Measurements from ENCODE around the gene PPP1R27.

Gene PPP1R27, protein sequence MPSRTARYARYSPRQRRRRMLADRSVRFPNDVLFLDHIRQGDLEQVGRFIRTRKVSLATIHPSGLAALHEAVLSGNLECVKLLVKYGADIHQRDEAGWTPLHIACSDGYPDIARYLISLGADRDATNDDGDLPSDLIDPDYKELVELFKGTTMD

DNA sequence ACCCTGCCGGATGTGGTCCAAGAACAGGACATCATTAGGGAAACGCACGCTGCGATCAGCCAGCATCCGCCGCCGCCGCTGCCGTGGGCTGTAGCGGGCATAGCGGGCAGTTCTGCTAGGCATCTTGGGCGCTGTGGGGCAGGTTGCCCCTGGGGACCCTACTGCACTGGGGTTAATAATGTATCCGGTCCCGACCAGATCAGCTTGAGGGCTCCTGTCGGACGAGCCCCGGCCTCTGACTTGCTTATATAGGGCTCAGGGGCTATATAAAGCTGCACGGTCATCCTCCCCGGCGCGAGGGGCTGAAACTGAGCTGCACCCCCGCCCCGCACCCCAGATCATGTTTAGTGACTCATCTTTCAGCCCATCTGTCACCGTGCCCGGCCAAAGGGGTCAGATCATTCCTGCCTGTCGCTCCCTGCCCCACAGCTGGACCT is at the start of gene PPP1R27:
Gene PPP1R27 (minus strand): TSS at position 220 of the 437 bp plus-strand sequence. CDS start 97 bp downstream, at position 123.
- no peak for DNase-seq (ENCODE audit: low spot score)

DNA sequence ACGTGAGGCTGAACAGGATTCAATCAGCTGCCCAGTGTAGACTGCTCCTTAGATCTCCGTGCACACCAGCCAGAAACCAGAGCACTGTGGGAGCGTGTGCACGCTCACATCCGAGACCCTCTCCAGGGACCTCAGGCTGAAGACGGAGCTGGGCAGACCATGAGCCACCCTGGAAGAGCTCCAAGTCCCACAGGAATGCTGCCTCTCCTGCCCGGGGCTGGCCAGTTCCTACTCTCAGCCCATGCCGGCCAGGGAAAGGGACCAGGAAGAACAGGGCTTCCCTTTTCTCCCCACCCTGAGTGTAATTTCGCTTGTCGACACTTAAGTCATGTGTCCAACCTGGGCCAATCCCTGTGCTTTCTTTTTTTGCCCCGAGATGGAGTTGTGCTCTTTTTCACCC is 49.7 kb upstream of the PPP1R27 start:
- no peak for DNase-seq (ENCODE audit: low spot score)

DNA sequence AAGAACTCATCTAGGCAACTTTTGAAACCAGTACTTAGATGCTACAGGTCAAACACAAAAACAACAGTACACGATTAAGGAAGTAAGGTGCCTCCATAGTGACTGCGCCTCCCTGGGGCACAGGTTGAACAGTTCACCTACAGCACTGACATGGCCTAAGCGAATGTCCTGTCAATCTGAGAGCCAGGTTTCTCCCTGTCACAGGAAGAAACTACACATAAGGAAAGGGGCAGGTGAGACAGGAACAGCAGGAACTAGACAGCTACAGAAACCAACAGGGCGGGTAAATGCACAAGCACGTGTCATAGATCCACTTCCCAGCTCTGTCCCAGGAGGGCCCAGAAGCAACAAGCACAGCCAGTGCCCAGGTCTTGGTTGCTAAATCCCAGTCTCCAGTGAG is 44.3 kb upstream of the PPP1R27 start:
- no peak for DNase-seq (ENCODE audit: low spot score)

DNA sequence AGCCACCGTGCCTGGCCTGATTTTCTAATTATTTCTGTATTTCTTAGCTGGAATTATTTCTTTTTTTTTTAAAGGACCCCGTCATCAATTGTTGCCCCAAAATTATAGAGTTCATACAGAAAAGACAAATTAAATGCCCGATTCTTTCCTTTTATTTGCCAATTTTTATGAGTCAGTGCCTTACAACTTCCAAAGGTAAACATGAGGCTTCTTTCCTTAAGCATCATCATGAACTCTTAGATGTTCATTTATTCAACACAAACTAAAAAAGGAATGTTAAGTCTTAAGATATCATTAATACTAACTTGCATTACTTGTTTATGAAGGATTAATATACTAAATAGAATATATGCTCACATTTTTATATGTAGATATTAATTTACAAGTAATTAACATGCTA is 43.4 kb upstream of the PPP1R27 start:
- no peak for DNase-seq (ENCODE audit: low spot score)

DNA sequence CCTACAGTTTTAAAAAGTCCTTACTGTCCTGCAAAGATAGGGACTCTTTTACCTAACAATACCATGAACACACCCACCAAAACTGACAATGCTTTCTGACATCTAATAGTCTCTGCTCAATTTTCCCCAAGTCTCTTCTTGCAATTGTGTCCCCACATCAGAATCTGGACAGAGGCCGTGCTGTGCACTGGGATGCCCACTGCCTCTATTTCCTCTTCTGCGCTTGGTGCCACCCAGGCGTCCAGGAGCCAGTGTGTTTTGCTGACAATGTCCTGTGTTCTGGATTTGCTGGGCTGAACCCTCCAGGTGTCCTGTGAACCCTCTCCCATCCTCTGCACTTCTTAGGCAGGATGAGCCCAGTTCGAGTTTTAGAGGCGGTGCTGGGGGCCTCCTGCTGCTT is 42.7 kb upstream of the PPP1R27 start:
- DNase-seq (ENCODE audit: low spot score), result no peak

DNA sequence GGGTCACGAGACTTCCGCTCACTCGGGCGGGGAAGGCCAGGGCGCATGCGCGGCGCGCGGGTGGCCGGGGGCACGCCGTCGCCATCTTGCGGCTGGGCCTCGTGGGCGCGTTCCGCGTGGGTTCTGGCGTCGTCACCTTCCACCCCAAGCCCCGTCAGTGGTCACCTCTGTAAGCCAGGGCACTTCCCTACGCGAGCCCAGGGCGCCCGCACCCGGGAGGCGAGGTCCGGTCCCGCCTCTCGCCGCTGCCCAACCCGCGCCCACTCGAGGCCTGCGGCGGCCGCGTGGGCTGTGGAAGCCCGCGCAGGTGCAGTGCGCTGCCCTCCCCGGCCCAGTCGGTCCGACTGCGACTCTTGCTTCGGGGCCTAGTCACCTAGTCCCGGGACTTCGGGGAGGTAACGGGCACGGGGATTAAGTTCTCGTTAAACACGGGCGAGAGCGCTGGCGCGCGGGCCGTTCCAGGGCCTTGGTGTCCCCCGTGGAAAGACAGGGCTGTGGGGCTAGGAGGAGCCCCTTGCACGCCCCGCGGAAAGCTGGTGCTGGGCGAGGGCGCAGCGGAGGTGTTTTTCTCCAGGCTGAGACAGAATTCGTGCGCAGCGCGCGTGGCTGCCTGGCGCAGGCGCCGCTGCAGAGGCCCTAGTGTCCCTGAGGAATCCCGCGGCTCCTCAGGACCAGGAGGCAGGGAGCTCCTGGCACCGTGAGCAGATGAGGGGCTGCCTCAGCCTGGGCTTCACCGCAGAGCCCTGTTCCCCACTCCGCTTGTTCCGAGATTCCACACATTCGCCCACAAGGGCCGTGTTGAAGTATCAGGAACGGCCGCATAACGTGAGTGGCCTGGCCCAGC is 36.8 kb upstream of the PPP1R27 start:
- peak; percentile 97 for DNase-seq (ENCODE audit: low spot score)

DNA sequence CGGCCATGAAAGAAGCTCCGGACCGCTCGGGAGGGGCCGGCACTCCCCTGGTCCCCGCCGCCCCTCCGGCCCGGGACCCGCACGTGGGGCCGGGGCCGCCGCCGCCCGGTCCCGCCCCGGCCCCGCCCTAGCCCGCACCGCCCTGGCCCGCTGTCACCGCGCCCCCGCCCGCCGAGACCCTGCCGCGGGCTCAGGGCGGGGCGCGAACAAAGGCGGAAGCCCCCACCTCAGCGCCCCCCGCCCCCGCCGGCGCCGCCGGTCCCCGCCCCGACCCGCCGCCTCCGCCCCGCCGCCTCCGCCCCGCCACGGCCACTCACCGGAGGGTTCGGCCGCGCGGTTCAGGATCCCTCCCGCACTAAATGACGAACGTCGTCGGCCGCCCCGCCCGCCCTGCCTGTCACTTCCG is 36.1 kb upstream of the PPP1R27 start, which contains the start of gene ARHGDIA:
Gene ARHGDIA (minus strand): TSS at position 357 of the 406 bp plus-strand sequence. CDS start 1,407 bp downstream, outside the sequence.
- no peak for DNase-seq (ENCODE audit: low spot score)

DNA sequence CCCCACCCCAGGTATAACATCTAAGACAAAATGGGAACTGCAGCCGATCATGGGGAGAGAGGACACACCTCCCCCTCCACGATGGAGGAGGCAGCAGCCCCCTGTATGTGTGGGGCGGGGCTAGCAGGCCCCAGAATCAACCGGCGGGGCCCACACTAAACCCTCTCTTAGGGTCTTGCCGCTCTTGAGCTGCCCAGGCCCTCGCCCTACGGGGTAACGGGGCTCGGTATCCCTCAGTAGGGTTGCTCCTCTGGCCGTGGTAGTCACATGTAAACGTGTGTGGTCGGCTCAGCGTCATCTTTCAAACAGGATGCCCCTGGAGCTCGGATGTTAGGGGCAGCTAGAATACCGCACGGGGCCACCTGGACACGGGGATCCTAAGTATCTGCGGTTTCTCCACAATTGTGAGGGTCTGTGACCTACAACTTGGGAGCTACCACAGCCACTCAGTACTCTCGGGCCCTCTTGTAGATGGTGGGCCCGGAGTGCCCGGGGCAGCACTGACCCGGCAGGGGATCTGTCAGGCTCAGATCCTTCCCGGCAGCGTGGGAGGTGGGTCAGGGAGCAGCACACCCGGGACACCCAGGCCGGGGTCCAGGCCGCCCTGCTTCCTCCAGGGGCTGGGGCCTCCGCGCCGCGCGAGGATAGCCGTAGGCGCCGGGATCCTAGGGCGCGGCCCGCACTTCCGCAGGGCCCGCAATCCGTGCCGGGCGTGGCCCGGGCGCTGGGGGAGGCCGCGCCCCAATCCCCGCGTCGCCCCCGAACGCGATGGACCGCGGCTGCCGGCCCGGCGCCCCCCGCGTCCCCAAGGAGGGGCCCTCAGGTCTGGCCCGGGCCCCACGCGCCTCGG is 35.5 kb upstream of the PPP1R27 start:
- DNase-seq (ENCODE audit: low spot score), result no peak

DNA sequence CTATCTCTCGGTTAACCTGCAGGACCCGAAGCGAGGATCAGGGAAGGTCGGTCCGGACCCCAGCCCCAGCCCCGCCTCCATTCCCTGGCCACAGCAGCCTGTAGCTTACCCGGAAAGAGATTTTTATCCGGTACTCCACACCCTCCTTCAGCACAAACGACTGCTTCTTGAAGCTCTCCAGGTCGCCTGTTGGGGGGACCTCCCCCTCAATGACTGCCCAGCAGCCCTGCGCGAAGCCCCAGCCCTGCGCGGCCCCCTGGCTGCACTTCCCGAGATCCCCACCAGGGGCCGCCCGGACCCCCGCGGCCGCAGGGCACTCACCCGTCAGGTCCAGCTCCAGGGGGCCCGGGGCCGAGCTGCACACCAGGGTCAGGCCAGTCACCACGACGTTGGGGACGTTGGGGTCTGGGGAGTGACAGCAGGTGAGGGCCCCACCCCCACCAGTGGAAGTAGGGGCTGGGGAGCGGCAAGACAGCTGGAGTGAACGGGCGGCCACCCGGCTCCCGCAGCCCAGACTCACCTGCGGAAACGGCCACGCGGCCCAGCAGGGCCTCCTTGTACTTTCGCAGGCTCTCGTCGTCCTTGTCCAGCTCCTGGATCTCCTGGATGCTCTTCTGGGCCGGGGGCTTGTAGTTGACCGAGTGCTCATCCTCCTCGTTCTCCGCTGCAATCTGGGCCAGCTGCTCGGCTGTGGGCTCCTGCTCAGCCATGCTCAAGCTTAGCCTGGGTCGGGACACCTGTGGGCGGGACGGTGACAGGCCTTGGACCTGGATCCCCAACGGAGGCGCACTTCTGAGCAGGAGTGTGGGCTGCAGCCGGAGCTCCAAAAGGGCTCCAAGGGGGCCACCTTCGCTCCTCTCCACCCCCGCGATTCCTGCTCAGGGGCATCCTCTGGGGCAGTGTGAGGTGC is 34.6 kb upstream of the PPP1R27 start:
- no peak for DNase-seq (ENCODE audit: low spot score)

DNA sequence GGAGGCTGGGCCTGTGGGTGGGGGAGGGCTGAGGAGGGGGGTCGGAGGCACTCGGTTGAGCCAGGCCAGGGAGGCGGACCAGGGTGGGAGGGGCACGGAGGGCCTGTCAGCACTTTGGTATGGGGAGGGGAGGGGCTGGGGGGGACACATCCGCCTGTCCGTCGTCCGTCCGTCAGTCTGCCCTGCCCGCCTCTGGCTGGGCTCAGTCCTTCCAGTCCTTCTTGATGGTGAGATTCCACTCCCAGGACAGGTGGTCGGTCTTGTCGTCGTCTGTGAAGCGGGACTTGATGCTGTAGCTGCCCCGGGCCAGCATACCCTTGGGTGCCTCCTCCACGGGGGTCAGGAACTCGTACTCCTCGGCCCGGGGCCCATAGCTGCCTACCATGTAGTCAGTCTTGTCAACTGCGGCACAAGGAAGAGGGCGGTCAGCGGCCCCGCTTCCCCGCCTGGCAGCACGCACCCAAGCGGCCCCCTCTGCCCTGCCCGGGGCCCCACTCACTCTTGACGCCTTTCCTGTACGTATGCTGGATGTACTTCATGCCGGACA is 33.9 kb upstream of the PPP1R27 start:
- no peak for DNase-seq (ENCODE audit: low spot score)

DNA sequence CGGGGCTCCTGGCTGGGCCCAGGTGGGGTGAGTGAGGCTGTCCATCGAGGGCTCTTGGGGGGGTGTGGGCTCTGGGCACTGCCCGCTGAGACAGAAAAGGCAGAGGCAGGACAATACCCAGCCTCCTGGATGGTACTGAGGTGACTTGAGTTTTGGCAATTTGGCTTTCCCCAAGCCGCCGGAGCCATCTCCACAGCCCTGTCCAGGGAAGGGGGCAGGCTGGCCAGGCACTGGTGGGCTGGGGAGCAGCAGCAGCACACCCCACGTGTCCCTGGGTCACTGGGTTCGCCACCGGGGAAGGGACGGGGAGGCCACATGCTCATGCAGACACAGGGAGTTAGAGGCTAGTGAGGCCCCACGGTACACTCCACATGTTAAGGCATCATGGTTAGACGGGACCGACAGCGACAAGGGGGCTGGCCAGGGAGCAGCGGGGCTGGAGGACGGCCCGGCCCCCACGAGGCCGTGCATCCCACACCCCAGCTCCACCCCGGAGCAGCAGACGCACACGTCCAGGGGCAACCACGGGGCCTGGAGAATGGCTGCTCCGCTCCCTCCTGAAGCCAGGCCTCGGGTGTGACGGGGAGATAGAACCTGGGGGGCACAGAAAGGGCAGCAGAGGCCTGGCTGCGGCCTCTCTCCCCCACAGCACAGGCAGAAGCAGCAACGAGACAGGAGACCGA is 33.3 kb upstream of the PPP1R27 start:
- DNase-seq (ENCODE audit: low spot score), result no peak

DNA sequence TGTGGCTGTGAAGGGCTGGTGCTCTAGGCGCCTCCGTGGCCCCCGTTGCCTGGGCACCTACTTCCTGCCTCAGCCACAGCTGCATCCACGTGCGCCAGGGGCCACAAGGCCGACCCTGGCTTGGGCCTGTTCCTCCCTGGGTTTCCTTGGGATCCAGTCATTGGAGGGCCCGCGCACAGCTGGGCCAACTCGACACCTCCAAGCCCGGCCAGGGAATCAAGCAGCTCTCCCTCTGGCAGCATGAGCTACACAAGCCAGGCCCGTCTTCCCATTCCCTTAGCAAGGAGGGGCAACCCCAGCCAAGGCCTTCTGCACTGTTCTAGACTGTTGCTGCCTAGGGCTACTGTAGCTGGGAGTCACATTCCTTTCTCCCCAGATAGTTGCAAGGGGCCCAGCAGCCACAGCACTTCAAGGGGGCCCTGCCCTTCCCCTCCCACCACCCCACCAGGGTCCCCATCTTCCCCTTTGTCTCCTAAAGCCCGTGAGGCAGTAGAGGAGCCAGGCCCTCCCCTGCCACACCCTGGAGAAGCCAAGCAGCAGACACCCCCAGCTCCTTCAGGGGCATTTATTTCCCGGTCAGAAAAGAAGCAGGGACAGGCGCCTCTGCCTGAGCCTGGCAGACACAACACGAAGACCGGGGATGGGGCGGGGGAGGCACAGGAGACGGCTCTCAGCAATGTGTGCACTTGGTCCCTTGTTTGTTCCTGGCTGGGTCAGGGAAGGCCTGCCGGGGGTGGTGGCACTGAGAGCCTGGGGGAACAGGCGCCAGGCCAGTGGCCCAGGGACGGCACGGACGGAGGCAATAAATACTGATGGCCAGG is 32.5 kb upstream of the PPP1R27 start:
- DNase-seq (ENCODE audit: low spot score), result no peak

DNA sequence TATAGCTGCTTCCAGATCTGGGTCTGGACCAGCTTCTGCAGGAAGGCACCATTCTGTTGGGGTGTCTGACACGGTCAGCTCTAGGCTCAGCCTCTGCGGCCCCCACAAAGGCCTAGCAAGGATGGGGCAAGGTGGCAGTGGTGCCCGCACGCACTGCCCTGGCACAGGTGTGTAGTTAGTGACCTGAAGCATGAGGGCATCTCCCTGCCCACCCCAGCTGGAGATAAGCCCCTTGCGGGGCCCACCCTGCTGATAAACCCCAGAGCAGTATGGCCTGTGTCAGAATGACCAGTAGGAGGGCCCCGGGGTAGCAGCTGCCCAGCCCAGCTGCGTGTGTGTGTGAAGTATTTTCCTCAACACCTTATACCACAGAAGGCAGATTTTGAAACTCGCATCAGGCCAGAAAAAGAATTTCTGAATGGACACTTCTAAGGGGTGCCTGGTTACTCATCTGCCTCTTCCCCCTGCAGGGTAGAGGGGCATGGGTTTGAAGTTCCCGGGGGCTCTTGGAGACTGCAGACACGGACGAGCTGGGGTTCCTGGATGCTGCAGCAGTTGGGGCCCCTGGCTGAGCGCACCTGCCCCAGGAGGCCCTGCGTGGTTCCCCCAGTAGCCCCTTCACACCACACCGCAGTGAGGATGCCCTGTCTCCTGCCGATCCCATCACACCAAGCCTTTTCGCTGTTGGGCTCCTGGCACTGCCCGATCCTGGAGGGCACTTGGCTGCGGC is 31.8 kb upstream of the PPP1R27 start:
- no peak for DNase-seq (ENCODE audit: low spot score)

DNA sequence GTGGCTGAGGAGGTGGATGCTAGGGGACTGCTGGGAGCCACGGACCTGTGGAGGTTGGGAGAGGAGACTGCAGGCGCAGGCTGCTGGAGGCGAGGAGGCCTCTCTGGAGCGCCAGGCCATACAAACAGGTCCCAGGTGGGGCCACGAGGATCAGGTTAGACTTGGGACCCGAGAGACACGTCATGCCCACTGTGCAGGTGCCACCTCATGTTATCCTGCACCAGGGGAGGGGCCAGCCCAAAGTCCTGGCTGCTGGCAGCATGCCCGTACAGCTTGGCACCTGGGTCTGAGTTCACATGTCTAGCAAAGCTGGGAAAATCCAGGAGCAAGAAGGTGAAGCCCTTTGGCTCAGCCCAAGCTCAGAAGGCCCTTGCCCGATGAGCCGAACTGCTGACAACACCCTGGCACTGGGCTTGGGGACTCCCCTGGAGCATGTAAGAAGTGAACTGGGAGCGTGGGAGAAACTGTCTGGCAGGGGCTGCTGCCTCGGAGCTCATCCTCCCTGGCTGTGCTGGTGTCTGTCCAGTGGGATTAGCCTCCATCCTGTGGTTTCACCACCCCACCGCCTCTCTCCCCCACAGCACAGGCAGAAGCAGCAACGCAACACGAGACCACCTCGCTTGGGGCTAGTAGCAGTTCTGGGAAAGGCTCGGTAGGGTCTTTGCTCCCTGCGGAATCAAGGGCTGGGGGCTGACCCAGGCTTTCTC is 31.0 kb upstream of the PPP1R27 start:
- DNase-seq (ENCODE audit: low spot score), result no peak

DNA sequence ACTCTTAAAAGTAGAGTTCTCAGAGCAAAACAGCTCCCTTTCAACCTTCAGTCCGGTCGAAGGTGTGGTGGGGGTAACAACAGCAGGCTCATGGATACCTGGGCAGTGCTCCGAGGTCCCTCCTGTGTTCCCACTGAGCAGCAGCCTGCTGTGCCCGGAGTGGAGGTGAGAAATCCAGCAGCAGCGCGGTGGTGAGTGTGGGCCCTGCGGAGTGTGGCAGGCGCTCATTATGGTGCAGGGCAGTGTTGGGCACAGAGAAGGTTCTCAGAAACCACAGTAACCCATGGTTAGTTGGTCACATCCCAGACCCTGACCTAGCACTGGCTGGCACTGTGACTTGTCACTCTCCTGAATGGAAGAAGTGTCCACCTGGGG is 30.5 kb upstream of the PPP1R27 start:
- DNase-seq (ENCODE audit: low spot score), result no peak

DNA sequence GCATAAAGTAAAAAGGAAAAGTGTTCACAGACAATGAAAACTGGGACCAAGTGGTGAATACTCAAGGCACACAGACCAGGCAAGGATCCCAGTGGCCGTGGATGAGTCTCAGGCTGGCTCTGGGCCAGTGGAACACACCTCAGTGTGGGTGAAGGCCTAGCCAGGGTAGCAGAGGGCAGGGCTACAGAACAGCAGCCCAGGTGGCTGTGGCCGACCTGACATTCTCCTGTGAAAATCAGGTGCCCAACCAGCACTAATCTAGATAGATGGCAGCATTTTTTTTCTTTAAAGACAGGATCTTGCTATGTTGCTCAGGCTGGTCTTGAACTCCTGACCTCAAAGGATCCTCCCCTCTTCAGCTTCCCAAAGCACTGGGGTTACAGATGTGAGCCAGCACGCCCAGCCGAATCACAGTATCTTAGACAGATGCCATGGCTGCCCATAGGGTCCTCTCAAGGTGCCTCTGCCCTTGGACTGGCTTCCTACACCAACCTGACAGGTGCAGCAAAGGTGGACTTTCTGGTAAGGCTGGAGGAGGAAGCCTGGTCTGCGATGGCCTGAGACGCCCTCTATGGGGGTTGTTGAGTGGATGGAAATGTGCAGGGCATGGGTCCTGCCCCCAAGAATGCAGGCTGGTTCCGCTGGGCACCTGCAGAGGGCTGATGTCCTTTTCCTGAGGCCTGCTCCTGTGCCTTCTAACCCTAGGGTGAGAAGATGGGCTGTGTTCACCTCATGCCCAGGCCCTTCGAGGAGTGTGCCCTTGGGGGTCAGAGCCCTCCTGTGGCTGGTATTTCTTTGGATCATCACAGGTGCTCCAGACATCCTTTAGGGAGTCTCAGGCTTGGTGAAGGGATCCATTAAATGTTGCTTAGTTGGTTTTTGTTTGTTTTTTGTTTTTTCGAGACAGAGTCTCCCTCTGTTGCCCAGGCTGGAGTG is 29.3 kb upstream of the PPP1R27 start:
- no peak for DNase-seq (ENCODE audit: low spot score)

DNA sequence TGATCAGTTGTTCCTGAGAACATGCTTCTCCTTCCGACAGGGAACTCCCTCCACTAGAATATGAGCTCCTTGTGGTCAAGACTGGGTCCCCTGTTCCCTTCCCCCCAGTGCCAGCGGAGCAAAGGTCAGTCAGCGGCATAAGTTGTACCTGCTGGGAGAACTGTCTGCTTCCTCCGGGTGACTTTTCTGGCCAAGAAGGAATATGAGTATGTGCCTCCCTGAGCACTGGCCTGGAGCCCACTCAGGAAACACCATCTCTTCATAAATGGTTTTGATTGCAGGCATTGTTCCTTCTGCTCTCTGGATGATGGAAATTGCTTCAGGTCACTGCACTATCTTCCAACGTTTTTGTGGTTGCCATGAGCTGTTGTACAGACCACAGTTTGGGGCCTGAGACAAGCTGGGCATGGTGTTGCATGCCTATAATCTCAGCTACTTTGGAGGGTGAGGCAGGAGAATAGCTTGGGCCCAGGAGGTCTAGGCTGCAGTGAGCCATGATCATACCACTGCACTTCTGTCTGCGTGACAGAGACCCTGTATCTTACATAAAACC is 28.3 kb upstream of the PPP1R27 start:
- DNase-seq (ENCODE audit: low spot score), result no peak
